HepG2 (cell line): ENCODE measurements around the gene HCK. TPM values are rescaled to one million over a fixed set of nuclear protein-coding genes. Genes with fewer than 3 reads are reported as not detected.

ENCODE experiments used
- GPN1 ChIP-seq: sonication (generic); formaldehyde crosslinking; IDR thresholded peaks from 2 replicates; pipeline ENCODE4 v1.5.1; 2020; ENCODE audit warnings: missing genetic modification reagents, borderline replicate concordance
- HMG20B ChIP-seq: conservative IDR thresholded peaks from 2 replicates; pipeline ENCODE4 v1.6.1; 2016; ENCODE audit warnings: missing genetic modification reagents, missing compliant biosample characterization
- MATR3 ChIP-seq: sonication (generic); formaldehyde crosslinking; IDR thresholded peaks from 2 replicates; pipeline ENCODE4 v1.4.0; 2020; ENCODE audit warnings: missing genetic modification reagents
- MXI1 ChIP-seq: IDR thresholded peaks from 3 replicates; pipeline ENCODE4 v1.6.1; 2012; ENCODE audit warnings: low read depth, low read length, inconsistent platforms, borderline replicate concordance
- TERF1 ChIP-seq: sonication (generic); formaldehyde crosslinking; IDR thresholded peaks from 2 replicates; pipeline ENCODE4 v1.8.0; 2022; ENCODE audit warnings: mild to moderate bottlenecking, missing genetic modification reagents, moderate library complexity
- THYN1 ChIP-seq: sonication (generic); formaldehyde crosslinking; IDR thresholded peaks from 2 replicates; pipeline ENCODE4 v1.8.1; 2023; ENCODE audit warnings: low read depth, mild to moderate bottlenecking, moderate library complexity, missing genetic modification reagents, borderline replicate concordance
- ZNF234 ChIP-seq: sonication (generic); formaldehyde crosslinking; conservative IDR thresholded peaks from 2 replicates; pipeline ENCODE4 v1.5.1; 2020; ENCODE audit warnings: mild to moderate bottlenecking, missing genetic modification reagents
- ZNF282 ChIP-seq: fragments of 450-650 bp; IDR thresholded peaks from 2 replicates; pipeline ENCODE4 v1.6.1; 2018; ENCODE audit not compliant: partially characterized antibody
- ZNF550 ChIP-seq: sonication (generic); formaldehyde crosslinking; IDR thresholded peaks from 2 replicates; pipeline ENCODE4 v1.4.0; 2020; ENCODE audit warnings: mild to moderate bottlenecking, missing genetic modification reagents, borderline replicate concordance
- ZNF687 ChIP-seq: sonication (generic); formaldehyde crosslinking; IDR thresholded peaks from 2 replicates; pipeline ENCODE4 v1.5.1; 2020; ENCODE audit warnings: mild to moderate bottlenecking, missing genetic modification reagents, moderate library complexity
- polyA plus RNA-seq, 8 experiments: library from polyadenylated mRNA; depleted of rRNA in 3 of 8; stranded (reverse) in 7 of 8; unstranded in 1 of 8; fragments of >200 nt; fragmentation: Illumina TruSeq in 4 of 8; extraction: Trizol in 4 of 8; gene quantifications; 2 replicates each; pipeline versions ENCODE4 v1.2.1 to v1.2.3, GENCODE V29; 2011 to 2016; ENCODE audit warnings: low read depth in 4 of 8, missing spikeins in 1 of 8, mixed read lengths in 1 of 8; ENCODE audit not compliant: insufficient read depth in 1 of 8
- total RNA-seq, 5 experiments: library from RNA; depleted of rRNA; stranded (reverse); fragments of >200 nt; fragmentation: Illumina TruSeq; extraction: Trizol; gene quantifications; 2 replicates each; pipeline ENCODE4 v1.2.3, GENCODE V29; 2016; ENCODE audit warnings: low read depth in 1 of 5
- TF ChIP-seq, protein P1 (sequence below): sonication (generic); formaldehyde crosslinking; IDR thresholded peaks from 2 replicates; pipeline ENCODE4 v1.5.0; 2020; ENCODE audit warnings: mild to moderate bottlenecking, missing genetic modification reagents
- TF ChIP-seq, protein P2 (sequence below): sonication (generic); formaldehyde crosslinking; IDR thresholded peaks from 2 replicates; pipeline ENCODE4 v1.4.0; 2020; ENCODE audit warnings: mild to moderate bottlenecking, missing genetic modification reagents

The HCK gene
- total and polyA plus RNA-seq, 2 of the 13 experiments (the other 11 are each of a cell fraction or from before 2014, with no cell fraction given) = 0.04 TPM; not detected in 1

DNA sequence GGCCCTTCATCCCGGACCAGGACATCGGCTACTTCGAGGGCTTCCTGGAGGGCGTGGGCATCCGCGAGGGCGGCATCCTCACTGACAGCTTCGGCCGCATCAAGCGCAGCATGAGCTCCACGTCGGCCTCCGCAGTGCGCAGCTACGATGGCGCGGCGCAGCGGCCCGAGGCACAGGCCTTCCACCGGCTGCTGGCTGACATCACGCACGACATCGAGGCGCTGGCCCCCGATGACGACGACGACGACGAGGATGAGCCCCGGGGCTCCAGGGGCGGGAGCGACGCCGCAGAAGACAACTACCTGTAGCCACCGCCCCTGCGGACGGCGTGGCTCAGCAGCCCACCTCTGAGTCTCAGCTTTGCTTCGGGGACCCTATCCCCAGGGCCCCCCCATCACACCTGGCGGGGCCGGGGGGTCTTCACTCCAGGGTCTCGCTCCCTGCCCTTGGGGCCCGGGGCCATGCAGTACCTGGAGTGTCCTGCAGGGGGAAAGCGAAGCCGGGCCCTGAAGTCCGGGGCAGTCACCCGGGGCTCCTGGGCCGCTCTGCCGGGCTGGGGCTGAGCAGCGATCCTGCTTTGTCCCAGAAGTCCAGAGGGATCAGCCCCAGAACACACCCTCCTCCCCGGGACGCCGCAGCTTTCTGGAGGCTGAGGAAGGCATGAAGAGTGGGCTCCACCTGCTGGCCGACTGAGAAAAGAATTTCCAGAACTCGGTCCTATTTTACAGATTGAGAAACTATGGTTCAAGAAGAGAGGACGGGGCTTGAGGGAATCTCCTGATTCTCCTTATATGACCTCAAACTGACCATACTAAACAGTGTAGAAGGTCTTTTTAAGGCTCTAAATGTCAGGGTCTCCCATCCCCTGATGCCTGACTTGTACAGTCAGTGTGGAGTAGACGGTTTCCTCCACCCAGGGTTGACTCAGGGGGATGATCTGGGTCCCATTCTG lies 20.8 kb upstream of the HCK start (continued):
- TF ChIP-seq TERF1 = no peak
- 0 out of 3 replicates have a peak, but pooled peaks have one; percentile 35 for TF ChIP-seq MXI1
- TF ChIP-seq ZNF687 = peak; percentile 78
- TF ChIP-seq THYN1 (CRISPR knock-in tag) = no peak
- TF ChIP-seq, protein P1, sequence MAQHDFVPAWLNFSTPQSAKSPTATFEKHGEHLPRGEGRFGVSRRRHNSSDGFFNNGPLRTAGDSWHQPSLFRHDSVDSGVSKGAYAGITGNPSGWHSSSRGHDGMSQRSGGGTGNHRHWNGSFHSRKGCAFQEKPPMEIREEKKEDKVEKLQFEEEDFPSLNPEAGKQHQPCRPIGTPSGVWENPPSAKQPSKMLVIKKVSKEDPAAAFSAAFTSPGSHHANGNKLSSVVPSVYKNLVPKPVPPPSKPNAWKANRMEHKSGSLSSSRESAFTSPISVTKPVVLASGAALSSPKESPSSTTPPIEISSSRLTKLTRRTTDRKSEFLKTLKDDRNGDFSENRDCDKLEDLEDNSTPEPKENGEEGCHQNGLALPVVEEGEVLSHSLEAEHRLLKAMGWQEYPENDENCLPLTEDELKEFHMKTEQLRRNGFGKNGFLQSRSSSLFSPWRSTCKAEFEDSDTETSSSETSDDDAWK (CRISPR knock-in tag) = no peak
- TF ChIP-seq ZNF234 (CRISPR knock-in tag) = no peak
- no peak for TF ChIP-seq ZNF282
- no peak for TF ChIP-seq GPN1 (CRISPR knock-in tag)
- TF ChIP-seq MATR3 = no peak
- TF ChIP-seq HMG20B = 0 out of 2 replicates have a peak, but pooled peaks have one; percentile 45
- TF ChIP-seq ZNF550 = no peak
- TF ChIP-seq, protein P2, sequence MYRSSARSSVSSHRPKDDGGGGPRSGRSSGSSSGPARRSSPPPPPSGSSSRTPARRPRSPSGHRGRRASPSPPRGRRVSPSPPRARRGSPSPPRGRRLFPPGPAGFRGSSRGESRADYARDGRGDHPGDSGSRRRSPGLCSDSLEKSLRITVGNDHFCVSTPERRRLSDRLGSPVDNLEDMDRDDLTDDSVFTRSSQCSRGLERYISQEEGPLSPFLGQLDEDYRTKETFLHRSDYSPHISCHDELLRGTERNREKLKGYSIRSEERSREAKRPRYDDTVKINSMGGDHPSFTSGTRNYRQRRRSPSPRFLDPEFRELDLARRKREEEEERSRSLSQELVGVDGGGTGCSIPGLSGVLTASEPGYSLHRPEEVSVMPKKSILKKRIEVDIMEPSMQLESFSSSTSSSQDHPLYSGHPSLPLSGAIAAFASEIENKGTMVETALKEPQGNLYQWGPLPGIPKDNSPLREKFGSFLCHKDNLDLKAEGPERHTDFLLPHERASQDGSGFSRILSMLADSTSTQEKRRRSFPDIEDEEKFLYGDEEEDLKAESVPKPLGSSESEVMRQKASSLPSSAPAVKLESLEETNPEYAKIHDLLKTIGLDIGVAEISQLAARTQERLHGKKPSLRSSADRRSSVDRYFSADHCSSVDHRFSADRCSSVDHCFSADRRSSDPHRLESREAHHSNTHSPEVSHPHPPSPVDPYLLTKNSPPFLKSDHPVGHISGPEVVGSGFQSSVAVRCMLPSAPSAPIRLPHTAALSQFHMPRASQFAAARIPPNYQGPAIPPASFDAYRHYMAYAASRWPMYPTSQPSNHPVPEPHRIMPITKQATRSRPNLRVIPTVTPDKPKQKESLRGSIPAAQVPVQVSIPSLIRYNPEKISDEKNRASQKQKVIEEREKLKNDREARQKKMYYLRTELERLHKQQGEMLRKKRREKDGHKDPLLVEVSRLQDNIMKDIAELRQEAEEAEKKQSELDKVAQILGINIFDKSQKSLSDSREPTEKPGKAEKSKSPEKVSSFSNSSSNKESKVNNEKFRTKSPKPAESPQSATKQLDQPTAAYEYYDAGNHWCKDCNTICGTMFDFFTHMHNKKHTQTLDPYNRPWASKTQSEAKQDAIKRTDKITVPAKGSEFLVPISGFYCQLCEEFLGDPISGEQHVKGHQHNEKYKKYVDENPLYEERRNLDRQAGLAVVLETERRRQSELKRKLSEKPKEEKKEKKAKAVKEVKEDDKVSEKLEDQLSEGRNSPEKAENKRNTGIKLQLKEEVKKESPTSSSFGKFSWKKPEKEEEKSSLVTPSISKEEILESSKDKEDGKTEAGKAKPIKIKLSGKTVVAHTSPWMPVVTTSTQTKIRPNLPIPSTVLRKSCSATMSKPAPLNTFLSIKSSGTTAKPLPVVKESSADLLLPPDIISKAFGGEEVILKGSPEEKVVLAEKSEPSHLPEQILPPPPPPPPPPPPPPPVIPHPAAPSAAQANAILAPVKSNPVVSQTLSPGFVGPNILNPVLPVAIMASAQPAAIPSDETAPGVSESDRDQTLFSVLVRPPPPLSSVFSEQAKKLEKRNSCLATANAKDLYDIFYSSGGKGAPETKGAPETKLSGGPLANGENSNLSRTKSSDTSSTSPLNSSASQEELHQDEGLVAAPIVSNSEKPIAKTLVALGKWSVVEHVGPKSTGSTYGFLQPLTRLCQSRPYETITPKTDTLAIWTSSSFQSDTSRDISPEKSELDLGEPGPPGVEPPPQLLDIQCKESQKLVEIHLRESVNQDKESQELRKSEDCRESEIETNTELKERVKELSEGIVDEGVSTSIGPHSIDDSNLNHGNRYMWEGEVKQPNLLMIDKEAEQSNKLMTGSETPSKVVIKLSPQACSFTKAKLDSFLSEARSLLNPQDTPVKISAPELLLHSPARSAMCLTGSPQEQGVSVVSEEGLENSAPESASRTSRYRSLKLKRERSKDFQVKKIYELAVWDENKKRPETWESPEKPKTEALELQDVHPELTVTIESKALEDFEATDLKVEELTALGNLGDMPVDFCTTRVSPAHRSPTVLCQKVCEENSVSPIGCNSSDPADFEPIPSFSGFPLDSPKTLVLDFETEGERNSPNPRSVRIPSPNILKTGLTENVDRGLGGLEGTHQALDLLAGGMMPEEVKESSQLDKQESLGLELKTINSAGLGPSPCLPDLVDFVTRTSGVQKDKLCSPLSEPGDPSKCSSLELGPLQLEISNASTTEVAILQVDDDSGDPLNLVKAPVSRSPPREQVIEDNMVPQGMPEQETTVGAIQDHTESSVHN (CRISPR knock-in tag) = no peak
